IMR-90 (cell line): ENCODE results near the gene SIK2. TPM values are rescaled to one million over a fixed set of nuclear protein-coding genes. Genes with fewer than 3 reads are reported as not detected.

Experiments
- ATAC-seq: fragments of 200-7000 bp; cut with Tn5 transposase; 2 replicates; pipeline ENCODE4 v1.9.1; 2020; ENCODE audit warnings: low read depth, mild to moderate bottlenecking, moderate library complexity
- BruUV-seq: library from RNA; stranded (reverse); fragments of 400-500 nt; replicated peaks from 2 replicates; lab custom pipeline; 2021; lab: Mats Ljungman, UMichigan
- CTCF ChIA-PET: fragments of 300-600 bp; formaldehyde crosslinking; extraction: SDS; loops from one replicate; lab custom pipeline; 2021; ENCODE audit warnings: antibody characterized with exemption; lab: Yijun Ruan, JAX
- POLR2A ChIA-PET: fragments of 300-600 bp; sonication (Branson Sonifier 250); formaldehyde crosslinking; loops from one replicate; lab custom pipeline; 2022; ENCODE audit warnings: antibody characterized with exemption; ENCODE audit not compliant: unreplicated experiment; lab: Charles Lee
- DNase-seq: peaks from one replicate; pipeline ENCODE4 v3.0.0; 2013
- H2AFZ ChIP-seq: replicated peaks from 2 replicates; pipeline ENCODE3; 2013; ENCODE audit warnings: low read length, mild to moderate bottlenecking; ENCODE audit not compliant: poor library complexity
- H2AK5ac ChIP-seq: 2 replicates; pipeline ENCODE4 v1.6.1; 2013; ENCODE audit warnings: low read depth, low read length, inconsistent platforms
- H2AK9ac ChIP-seq: replicated peaks from 2 replicates; pipeline ENCODE3; 2013; ENCODE audit warnings: mild to moderate bottlenecking, low read depth, low read length, moderate library complexity; ENCODE audit not compliant: poor library complexity
- H2BK120ac ChIP-seq: 2 replicates; pipeline ENCODE4 v1.6.1; 2013; ENCODE audit warnings: low read depth, low read length, inconsistent platforms
- H2BK15ac ChIP-seq: 3 replicates; pipeline ENCODE4 v1.6.1; 2013; ENCODE audit warnings: low read depth, low read length, inconsistent platforms
- H2BK20ac ChIP-seq: 2 replicates; pipeline ENCODE4 v1.6.1; 2013; ENCODE audit warnings: low read depth, mild to moderate bottlenecking, inconsistent platforms, low read length, moderate library complexity
- H2BK5ac ChIP-seq: 2 replicates; pipeline ENCODE4 v1.6.1; 2013; ENCODE audit warnings: mild to moderate bottlenecking, low read depth, low read length, inconsistent platforms; ENCODE audit not compliant: poor library complexity, severe bottlenecking
- H3K14ac ChIP-seq: replicated peaks from 2 replicates; pipeline ENCODE4 v1.6.1; 2013; ENCODE audit warnings: low read depth, low read length, inconsistent platforms
- H3K18ac ChIP-seq: 2 replicates; pipeline ENCODE4 v1.6.1; 2013; ENCODE audit warnings: low read depth, low read length, control low read depth
- H3K23ac ChIP-seq: 2 replicates; pipeline ENCODE4 v1.6.1; 2013; ENCODE audit warnings: low read depth, low read length, inconsistent platforms
- H3K27ac ChIP-seq: 2 replicates; pipeline ENCODE4 v1.5.1; 2013; ENCODE audit warnings: mild to moderate bottlenecking, control low read depth, low read length; ENCODE audit not compliant: insufficient read depth
- H3K27me3 ChIP-seq: 2 replicates; pipeline ENCODE4 v1.6.1; 2013; ENCODE audit warnings: low read length; ENCODE audit not compliant: control insufficient read depth, insufficient read depth
- H3K36me3 ChIP-seq: 2 replicates; pipeline ENCODE4 v1.6.1; 2013; ENCODE audit warnings: low read length, mixed read lengths; ENCODE audit not compliant: control insufficient read depth, insufficient read depth
- H3K4ac ChIP-seq: 2 replicates; pipeline ENCODE4 v1.6.1; 2013; ENCODE audit warnings: low read depth, low read length, inconsistent platforms
- H3K4me1 ChIP-seq: 2 replicates; pipeline ENCODE4 v1.6.1; 2013; ENCODE audit warnings: low read length, mixed read lengths; ENCODE audit not compliant: control insufficient read depth, insufficient read depth
- H3K4me2 ChIP-seq: 2 replicates; pipeline ENCODE4 v1.6.1; 2013; ENCODE audit warnings: low read depth, mild to moderate bottlenecking, control low read depth, low read length, moderate library complexity
- H3K4me3 ChIP-seq: 2 replicates; pipeline ENCODE4 v1.5.1; 2013; ENCODE audit warnings: low read depth, mild to moderate bottlenecking, control low read depth, low read length, moderate library complexity; ENCODE audit not compliant: insufficient read depth
- H3K56ac ChIP-seq: 2 replicates; pipeline ENCODE4 v1.6.1; 2013; ENCODE audit warnings: low read length, inconsistent platforms; ENCODE audit not compliant: insufficient read depth; ENCODE audit errors: extremely low read depth
- H3K79me1 ChIP-seq, 2 experiments: 2 replicates each; pipeline ENCODE4 v1.6.1; 2013; ENCODE audit warnings: low read length in 2 of 2, inconsistent platforms in 1 of 2, low read depth in 1 of 2
- H3K9ac ChIP-seq: 2 replicates; pipeline ENCODE4 v1.6.1; 2013; ENCODE audit warnings: low read depth, low read length, control low read depth
- H3K9me1 ChIP-seq: 2 replicates; pipeline ENCODE4 v1.6.1; 2013; ENCODE audit warnings: low read length, inconsistent platforms; ENCODE audit not compliant: insufficient read depth
- H3K9me3 ChIP-seq: 2 replicates; pipeline ENCODE4 v1.6.1; 2013; ENCODE audit warnings: low read length; ENCODE audit not compliant: control insufficient read depth, insufficient read depth
- H4K20me1 ChIP-seq: 2 replicates; pipeline ENCODE4 v1.6.1; 2013; ENCODE audit warnings: low read length, inconsistent platforms; ENCODE audit not compliant: insufficient read depth
- H4K5ac ChIP-seq: 2 replicates; pipeline ENCODE4 v1.6.1; 2013; ENCODE audit warnings: mild to moderate bottlenecking, low read depth, low read length, control low read depth
- H4K8ac ChIP-seq, 2 experiments: 2 replicates each; pipeline ENCODE4 v1.6.1; 2013; ENCODE audit warnings: low read depth in 2 of 2, low read length in 2 of 2, control low read depth in 1 of 2, inconsistent platforms in 1 of 2
- H4K91ac ChIP-seq: 2 replicates; pipeline ENCODE4 v1.6.1; 2013; ENCODE audit warnings: low read depth, low read length, inconsistent platforms; ENCODE audit not compliant: insufficient read depth
- CEBPB ChIP-seq: IDR thresholded peaks from 2 replicates; pipeline ENCODE4 v1.6.1; 2012; ENCODE audit warnings: low read depth, low read length, improper control_type of control experiment
- CHD1 ChIP-seq: IDR thresholded peaks from 2 replicates; pipeline ENCODE4 v1.6.1; 2012; ENCODE audit warnings: low read depth, low read length, improper control_type of control experiment
- ELK1 ChIP-seq: fragments of 150-350 bp; IDR thresholded peaks from 2 replicates; pipeline ENCODE4 v1.6.1; 2016; ENCODE audit warnings: low read depth, mild to moderate bottlenecking, low read length, moderate library complexity, borderline replicate concordance
- FOS ChIP-seq: fragments of 150-350 bp; IDR thresholded peaks from 2 replicates; pipeline ENCODE4 v1.6.1; 2016; ENCODE audit warnings: low read depth, low read length
- MAZ ChIP-seq: IDR thresholded peaks from 2 replicates; pipeline ENCODE4 v1.6.1; 2012; ENCODE audit warnings: low read depth, mild to moderate bottlenecking, low read length, improper control_type of control experiment, moderate library complexity, borderline replicate concordance
- MXI1 ChIP-seq: IDR thresholded peaks from 2 replicates; pipeline ENCODE4 v1.6.1; 2012; ENCODE audit warnings: low read depth, mild to moderate bottlenecking, low read length, moderate library complexity, borderline replicate concordance
- NFE2L2 ChIP-seq: fragments of 150-350 bp; IDR thresholded peaks from 2 replicates; pipeline ENCODE4 v1.6.1; 2016; ENCODE audit warnings: low read depth, mild to moderate bottlenecking, low read length
- POLR2A ChIP-seq: IDR thresholded peaks from 2 replicates; pipeline ENCODE4 v1.6.1; 2012; ENCODE audit warnings: mild to moderate bottlenecking, low read depth, low read length
- RAD21 ChIP-seq: IDR thresholded peaks from 2 replicates; pipeline ENCODE4 v1.6.1; 2012; ENCODE audit warnings: low read length, improper control_type of control experiment
- RCOR1 ChIP-seq: IDR thresholded peaks from 2 replicates; pipeline ENCODE4 v1.6.1; 2012; ENCODE audit warnings: mild to moderate bottlenecking, low read length, improper control_type of control experiment; ENCODE audit not compliant: insufficient replicate concordance
- SMC3 ChIP-seq: fragments of 150-350 bp; IDR thresholded peaks from 2 replicates; pipeline ENCODE4 v1.6.1; 2016; ENCODE audit warnings: low read depth, mild to moderate bottlenecking, antibody characterized with exemption, low read length, moderate library complexity
- USF2 ChIP-seq: fragments of 150-350 bp; IDR thresholded peaks from 2 replicates; pipeline ENCODE4 v1.6.1; 2017; ENCODE audit warnings: mild to moderate bottlenecking, antibody characterized with exemption, low read length, low read depth
- WGBS, 2 experiments: methylation state at CpG; one replicate each; pipeline versions ENCODE4 v1.1.5 to v1.1.7; 2013; ENCODE audit warnings: missing lambda C conversion rate in 2 of 2; ENCODE audit not compliant: insufficient read length in 1 of 2; ENCODE audit errors: extremely low coverage in 2 of 2; 5-methylcytosine and 5-hydroxymethylcytosine counted together
- dilution Hi-C: fragments of 300-500 bp; cut with HindIII; formaldehyde crosslinking; loops from one replicate; pipeline ENCODE4 v1.14.3; 2018; ENCODE audit warnings: low sequenced_read_pairs; ENCODE audit not compliant: unreplicated experiment
- in situ Hi-C: fragments of 300-500 bp; cut with MboI; formaldehyde crosslinking; loops from 3 replicates; pipeline ENCODE4 v1.14.3; 2019; ENCODE audit warnings: low sequenced_read_pairs, inconsistent platforms, mixed read lengths
- intact Hi-C: fragments of 100-400 bp; cut with micrococcal nuclease; formaldehyde crosslinking; loops from 2 replicates; pipeline ENCODE4 v1.10.0; 2022
- polyA plus RNA-seq, 3 experiments: library from polyadenylated mRNA; depleted of rRNA; stranded (reverse); fragments of >200 nt; gene quantifications; 2 replicates each; pipeline ENCODE4 v1.2.3, GENCODE V29; 2012; ENCODE audit warnings: low replicate concordance in 1 of 3
- total RNA-seq: library from RNA; depleted of rRNA; stranded (reverse); fragments of >200 nt; gene quantifications from 2 replicates; pipeline ENCODE4 v1.2.3, GENCODE V29; 2012

The SIK2 gene
- total and polyA plus RNA-seq, 2 of the 4 experiments (the other 2 are of a cell fraction), result 7.9 to 10.4 TPM

GRCh38 chr11:111774955-111775710 lies 172.9 kb downstream of the SIK2 start:
- Histone ChIP-seq H2AFZ (peak overlapping the region; percentile 45), H2AK5ac (no peak overlapping the region), H3K9me1 (peaks cover 3% of the 10 kb centered on the region; the same call in 1 of the 2 replicates), H3K36me3 (no peaks in the 10 kb centered on the region), H3K9me3 (no peaks in the 10 kb centered on the region), H3K9ac (no peak overlapping the region), H4K5ac (peak overlapping the region; percentile 39; the same call in 1 of the 2 replicates), H3K14ac (no peak overlapping the region; the same call in 1 of the 2 replicates), H2BK5ac (peak overlapping the region; percentile 14), H4K91ac (0 out of 2 replicates have a peak overlapping the region, but pooled peaks have one; percentile 28), H4K20me1 (no peaks in the 10 kb centered on the region), H3K27ac (no peak overlapping the region; the same call in 1 of the 2 replicates), H3K4me2 (no peak overlapping the region), H2BK20ac (no peak overlapping the region; the same call in 1 of the 2 replicates), H3K79me1 (no peaks in the 10 kb centered on the region), H3K18ac (no peak overlapping the region; the same call in 1 of the 2 replicates), H2BK120ac (peak overlapping the region; percentile 13), H2AK9ac (no peak overlapping the region), H3K4me3 (no peak overlapping the region), H4K8ac (peak overlapping the region in 1 of 2 experiments; percentile 21; a peak in 1 of 4 replicates), H3K23ac (no peak overlapping the region), H3K27me3 (no peaks in the 10 kb centered on the region), H3K56ac (no peak overlapping the region), H3K4me1 (peaks cover 4% of the 10 kb centered on the region), H3K4ac (peak overlapping the region; percentile 3; the same call in 1 of the 2 replicates), H2BK15ac (peak overlapping the region; percentile 26; the same call in 1 of the 3 replicates)
- POLR2A ChIA-PET, result no interaction called here
- DNase-seq, result peak; percentile 50
- intact Hi-C loops (loop anchor here (5.0 kb wide), 2 partner anchors 78 to 323 kb away; no protein-coding TSS in a partner anchor), in situ Hi-C loops (loop anchor here (5.0 to 10.0 kb wide), 3 partner anchors 173 to 490 kb away; partner anchors contain the start of gene SIK2), dilution Hi-C loops (no loop called here)
- WGBS, 2 experiments, result no CpG with 5 or more reads among the region's 6 CpGs
- BruUV-seq, result no TSS peak
- CTCF ChIA-PET, result interaction anchor here (0.5 to 1.3 kb wide), 3 partner anchors 82 to 320 kb away, joined by 3 to 4 read pairs (median 4); no protein-coding TSS in a partner anchor
- peak; percentile 32 for ATAC-seq
- TF ChIP-seq RAD21 (no peak), RCOR1 (no peak), CEBPB (no peak), ELK1 (no peak), POLR2A (no peak), MXI1 (no peak), FOS (no peak), CHD1 (no peak), NFE2L2 (no peak), SMC3 (no peak), USF2 (no peak), MAZ (no peak)
